Erythroblast (primary cell): ENCODE measurements around the gene AMOTL1.

Source experiments
- GATA1 ChIP-seq: IDR thresholded peaks from 2 replicates; pipeline ENCODE4 v1.6.1; 2011; ENCODE audit warnings: low read depth, mild to moderate bottlenecking, control low read depth, low read length, moderate library complexity
- POLR2A ChIP-seq: IDR thresholded peaks from 2 replicates; pipeline ENCODE4 v1.6.1; 2011; ENCODE audit warnings: mild to moderate bottlenecking, low read length

- TF ChIP-seq POLR2A (no peak), GATA1 (no peak)
These were observed 67.4 kb downstream of the AMOTL1 start for GRCh38 chr11:94835594-94835927.
